OCI-LY3 (cell line): ENCODE measurements around the gene MTFMT.

ENCODE experiments used
- H2AFZ ChIP-seq: fragments of 200-600, 300-600 bp; shearing (Covaris generic); 2 replicates; pipeline ENCODE4 v1.6.0; 2014; ENCODE audit warnings: antibody characterized with exemption, low read depth, low read length
- H3K27ac ChIP-seq: fragments of 200-600, 300-600 bp; sonication (generic); 2 replicates; pipeline ENCODE4 v1.5.1; 2014; ENCODE audit warnings: mild to moderate bottlenecking, low read length, moderate library complexity, mixed read lengths
- H3K27me3 ChIP-seq: fragments of 200-600, 300-600 bp; sonication (generic); 2 replicates; pipeline ENCODE4 v1.6.1; 2014; ENCODE audit warnings: low read depth, low read length, mixed read lengths
- H3K36me3 ChIP-seq: fragments of 200-600, 300-600 bp; sonication (generic); replicated peaks from 2 replicates; pipeline ENCODE3; 2014; ENCODE audit warnings: low read depth, low read length, mixed read lengths
- H3K4me1 ChIP-seq: fragments of 300-600, 200-600 bp; sonication (generic); 2 replicates; pipeline ENCODE4 v1.6.1; 2014; ENCODE audit warnings: low read length, mixed read lengths
- H3K4me2 ChIP-seq: fragments of 200-600, 300-600 bp; sonication (generic); 2 replicates; pipeline ENCODE4 v1.6.1; 2014; ENCODE audit warnings: low read length, mixed read lengths
- H3K4me3 ChIP-seq: fragments of 300-600, 200-600 bp; sonication (generic); 2 replicates; pipeline ENCODE4 v1.5.1; 2014; ENCODE audit warnings: antibody characterized with exemption, mild to moderate bottlenecking, low read length, moderate library complexity
- H3K79me2 ChIP-seq: fragments of 300-600, 200-600 bp; shearing (Covaris generic); 2 replicates; pipeline ENCODE4 v1.6.1; 2014; ENCODE audit warnings: mild to moderate bottlenecking, low read length, mixed read lengths
- H3K9ac ChIP-seq: fragments of 300-600, 200-600 bp; shearing (Covaris generic); 2 replicates; pipeline ENCODE4 v1.6.0; 2014; ENCODE audit warnings: mild to moderate bottlenecking, low read length, moderate library complexity
- H3K9me3 ChIP-seq: fragments of 200-600, 300-600 bp; shearing (Covaris generic); 2 replicates; pipeline ENCODE4 v1.6.1; 2014; ENCODE audit warnings: low read length, mixed read lengths; ENCODE audit not compliant: insufficient read depth
- H4K20me1 ChIP-seq: fragments of 200-600, 300-600 bp; sonication (generic); 2 replicates; pipeline ENCODE4 v1.6.1; 2016; ENCODE audit warnings: low read length, mixed read lengths; ENCODE audit not compliant: insufficient read depth
- EZH2phosphoT487 ChIP-seq: fragments of 200-600 bp; shearing (Covaris generic); IDR thresholded peaks from 2 replicates; pipeline ENCODE4 v1.6.1; 2018; ENCODE audit warnings: antibody characterized with exemption, mixed run types, low read depth
- TF ChIP-seq, protein P1 (sequence below): fragments of 200-600, 300-600 bp; sonication (generic); IDR thresholded peaks from 2 replicates; pipeline ENCODE4 v1.5.1; 2014; ENCODE audit warnings: antibody characterized with exemption, low read length, low read depth

Gene MTFMT

DNA sequence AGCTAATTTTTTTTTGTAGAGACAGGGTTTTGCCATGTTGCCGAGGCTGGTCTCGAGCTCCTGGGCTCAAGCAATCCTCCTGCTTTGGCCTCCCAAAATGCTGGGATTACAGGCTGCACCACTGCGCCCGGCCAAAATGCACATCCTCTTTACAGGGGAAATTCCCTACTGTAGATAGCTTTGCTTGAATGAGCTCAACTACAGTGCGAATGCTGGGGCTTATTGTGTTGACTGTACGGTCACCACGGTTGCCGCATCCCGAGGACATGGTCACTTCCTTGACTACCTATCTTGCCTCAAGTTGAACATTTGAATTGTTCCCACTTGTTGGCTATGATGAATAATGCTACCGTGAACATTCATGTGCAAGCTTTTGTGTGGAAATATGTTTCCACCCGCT is 5.3 kb upstream of the MTFMT start:
- no peak for TF ChIP-seq EZH2phosphoT487
- TF ChIP-seq, protein P1, sequence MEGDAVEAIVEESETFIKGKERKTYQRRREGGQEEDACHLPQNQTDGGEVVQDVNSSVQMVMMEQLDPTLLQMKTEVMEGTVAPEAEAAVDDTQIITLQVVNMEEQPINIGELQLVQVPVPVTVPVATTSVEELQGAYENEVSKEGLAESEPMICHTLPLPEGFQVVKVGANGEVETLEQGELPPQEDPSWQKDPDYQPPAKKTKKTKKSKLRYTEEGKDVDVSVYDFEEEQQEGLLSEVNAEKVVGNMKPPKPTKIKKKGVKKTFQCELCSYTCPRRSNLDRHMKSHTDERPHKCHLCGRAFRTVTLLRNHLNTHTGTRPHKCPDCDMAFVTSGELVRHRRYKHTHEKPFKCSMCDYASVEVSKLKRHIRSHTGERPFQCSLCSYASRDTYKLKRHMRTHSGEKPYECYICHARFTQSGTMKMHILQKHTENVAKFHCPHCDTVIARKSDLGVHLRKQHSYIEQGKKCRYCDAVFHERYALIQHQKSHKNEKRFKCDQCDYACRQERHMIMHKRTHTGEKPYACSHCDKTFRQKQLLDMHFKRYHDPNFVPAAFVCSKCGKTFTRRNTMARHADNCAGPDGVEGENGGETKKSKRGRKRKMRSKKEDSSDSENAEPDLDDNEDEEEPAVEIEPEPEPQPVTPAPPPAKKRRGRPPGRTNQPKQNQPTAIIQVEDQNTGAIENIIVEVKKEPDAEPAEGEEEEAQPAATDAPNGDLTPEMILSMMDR = no peak
- peaks cover 22% of the 10 kb centered on the region for H3K4me1 ChIP-seq
- H4K20me1 ChIP-seq = no peaks in the 10 kb centered on the region
- no peak overlapping the region for H2AFZ ChIP-seq
- no peak overlapping the region for H3K4me2 ChIP-seq
- H3K27ac ChIP-seq = no peak overlapping the region
- H3K27me3 ChIP-seq = peaks cover 13% of the 10 kb centered on the region
- H3K79me2 ChIP-seq = no peaks in the 10 kb centered on the region
- H3K9ac ChIP-seq = no peak overlapping the region
- no peaks in the 10 kb centered on the region for H3K9me3 ChIP-seq
- H3K36me3 ChIP-seq = no peaks in the 10 kb centered on the region
- no peak overlapping the region for H3K4me3 ChIP-seq

DNA sequence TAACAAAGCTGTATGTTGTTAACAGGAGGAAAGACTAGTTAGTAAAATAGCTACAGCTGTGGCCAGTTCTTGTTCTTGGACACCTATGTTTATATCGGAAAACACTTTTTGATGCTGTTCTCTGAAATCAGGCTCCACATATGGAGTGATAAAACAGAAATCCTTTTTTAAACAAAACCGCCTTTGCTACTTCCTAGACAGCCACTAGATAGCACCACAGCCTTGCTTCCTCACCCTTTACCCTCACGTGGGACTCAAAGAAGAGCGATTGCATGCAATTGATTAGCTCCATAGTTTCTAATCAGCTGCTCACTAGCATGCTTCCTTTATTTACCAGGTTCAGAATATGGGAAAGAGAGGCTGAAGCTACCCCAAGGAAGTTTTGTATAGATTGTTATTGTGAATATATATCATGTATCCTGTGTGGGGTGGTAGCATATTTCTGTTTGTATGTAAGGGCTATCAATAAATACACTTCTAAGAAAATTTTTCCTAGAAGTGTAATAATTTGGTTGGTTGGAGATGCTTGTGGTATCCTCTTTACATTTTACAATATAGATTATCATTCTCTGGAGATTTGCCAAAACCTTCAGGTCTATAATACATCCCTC is 4.3 kb upstream of the MTFMT start:
- Histone ChIP-seq H3K4me3 (peak overlapping the region; percentile 69), H2AFZ (peak overlapping the region; percentile 94), H3K79me2 (peaks cover 6% of the 10 kb centered on the region)

DNA sequence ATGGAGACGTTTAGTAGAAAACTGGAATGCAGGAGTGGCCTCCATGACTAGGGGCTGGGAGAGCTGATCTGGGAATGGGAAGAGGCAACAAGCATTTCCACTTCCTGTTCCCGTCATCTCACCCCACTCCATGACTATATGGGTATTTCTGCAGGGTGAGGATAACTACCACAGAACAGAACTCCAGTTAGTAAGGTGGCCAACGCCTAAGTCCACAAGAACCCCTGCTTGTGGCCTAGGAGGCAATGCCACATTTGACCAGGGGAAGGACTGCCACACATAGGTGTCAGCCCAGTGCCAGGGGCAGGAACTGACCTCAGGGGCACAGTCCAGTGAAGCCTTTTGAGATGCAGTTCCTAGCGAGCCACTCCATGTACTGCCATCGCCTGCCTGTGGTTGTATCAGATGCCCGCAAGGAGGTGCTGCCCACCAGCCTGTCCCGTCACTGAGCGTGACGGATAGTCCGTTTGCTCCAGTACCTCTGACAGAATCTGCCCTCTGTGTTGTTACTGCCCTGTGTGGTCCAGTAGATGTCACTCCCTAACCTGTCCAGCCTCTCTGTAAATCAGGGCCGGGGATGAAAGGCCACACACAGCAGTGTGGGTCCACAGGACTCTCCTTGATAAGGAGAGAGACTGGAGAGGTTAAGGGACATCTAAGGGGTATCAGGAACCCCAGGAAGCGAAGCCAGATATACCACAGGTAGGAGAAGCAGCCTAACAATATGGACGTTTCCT is 3.5 kb upstream of the MTFMT start:
- Histone ChIP-seq H3K27ac (no peak overlapping the region), H2AFZ (peak overlapping the region; percentile 94)
- TF ChIP-seq EZH2phosphoT487 = no peak
- TF ChIP-seq, protein P1 = peak; percentile 87

More for the DNA sequence above, 4.3 kb upstream of the MTFMT start:
- Histone ChIP-seq H3K4me1 (peaks cover 22% of the 10 kb centered on the region), H3K27me3 (peaks cover 13% of the 10 kb centered on the region), H3K9me3 (no peaks in the 10 kb centered on the region), H4K20me1 (no peaks in the 10 kb centered on the region), H3K27ac (no peak overlapping the region), H3K4me2 (peak overlapping the region; percentile 86), H3K36me3 (no peaks in the 10 kb centered on the region), H3K9ac (peak overlapping the region; percentile 34)
- TF ChIP-seq, protein P1 = peak; percentile 80
- no peak for TF ChIP-seq EZH2phosphoT487

DNA sequence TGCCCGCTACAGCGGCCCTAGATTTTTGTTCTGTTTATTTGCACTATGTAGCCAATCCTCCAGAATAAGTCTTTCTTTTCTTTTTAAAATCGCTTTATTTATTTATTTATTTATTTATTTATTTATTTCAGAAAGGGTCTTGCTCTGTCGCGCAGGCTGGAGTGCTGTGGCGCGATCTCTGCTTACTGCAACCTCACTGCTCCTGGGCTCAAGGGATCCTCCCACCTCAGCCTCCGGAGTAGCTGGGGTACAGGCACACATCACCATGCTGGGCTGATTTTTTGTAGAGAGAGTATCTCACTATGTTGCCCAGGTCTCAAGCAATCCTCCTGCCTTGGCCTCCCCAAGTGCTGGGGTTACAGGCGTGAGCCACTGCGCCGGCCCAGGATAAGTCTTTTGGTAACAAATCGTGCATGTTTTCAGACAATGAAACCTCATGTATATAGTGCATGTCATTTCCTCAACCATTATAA is 333 bp upstream of the MTFMT start:
- Histone ChIP-seq H3K9me3 (no peaks in the 10 kb centered on the region), H3K4me3 (no peak overlapping the region), H3K79me2 (peaks cover 19% of the 10 kb centered on the region), H3K36me3 (peaks cover 14% of the 10 kb centered on the region), H4K20me1 (peaks cover 5% of the 10 kb centered on the region), H3K9ac (no peak overlapping the region), H3K27me3 (peaks cover 13% of the 10 kb centered on the region), H3K27ac (no peak overlapping the region), H3K4me2 (no peak overlapping the region), H3K4me1 (peaks cover 32% of the 10 kb centered on the region), H2AFZ (no peak overlapping the region)
- TF ChIP-seq EZH2phosphoT487 = no peak
- TF ChIP-seq, protein P1 = no peak

More for the DNA sequence above, 3.5 kb upstream of the MTFMT start:
- H3K36me3 ChIP-seq = no peaks in the 10 kb centered on the region
- peak overlapping the region; percentile 86 for H3K4me2 ChIP-seq
- H3K9me3 ChIP-seq = no peaks in the 10 kb centered on the region
- H3K79me2 ChIP-seq = peaks cover 14% of the 10 kb centered on the region
- H3K4me3 ChIP-seq = peak overlapping the region; percentile 69
- H3K27me3 ChIP-seq = peaks cover 13% of the 10 kb centered on the region
- H3K9ac ChIP-seq = peak overlapping the region; percentile 34
- H3K4me1 ChIP-seq = peaks cover 27% of the 10 kb centered on the region
- no peaks in the 10 kb centered on the region for H4K20me1 ChIP-seq
